HG03108 (cell line): Measurements from ENCODE around the gene KLHL8.

ENCODE experiments used
- ATAC-seq: cut with Tn5 transposase; IDR thresholded peaks from one replicate; pipeline ENCODE4 v1.9.1; 2021; ENCODE audit warnings: moderate library complexity; ENCODE audit not compliant: unreplicated experiment

The KLHL8 gene

GRCh38 chr4:87220094-87220822 is at the start of gene KLHL8:
Gene KLHL8 (minus strand): TSS chr4:87220618. CDS start chr4:87195539, 25,079 bp downstream.
- ATAC-seq, result peak; percentile 90

- no peak for ATAC-seq
These were observed 49.7 kb upstream of the KLHL8 start for GRCh38 chr4:87270144-87270543.

- no peak for ATAC-seq
These were observed 48.0 kb upstream of the KLHL8 start for GRCh38 chr4:87268411-87268810.

GRCh38 chr4:87266986-87267385 is 46.6 kb upstream of the KLHL8 start:
- no peak for ATAC-seq

GRCh38 chr4:87262886-87263285 is 42.5 kb upstream of the KLHL8 start:
- no peak for ATAC-seq

GRCh38 chr4:87260477-87260876 is 40.1 kb upstream of the KLHL8 start:
- ATAC-seq, result no peak

GRCh38 chr4:87258677-87259076 is 38.3 kb upstream of the KLHL8 start:
- no peak for ATAC-seq

GRCh38 chr4:87257523-87257922 is 37.1 kb upstream of the KLHL8 start:
- no peak for ATAC-seq

GRCh38 chr4:87255755-87256154 is 35.3 kb upstream of the KLHL8 start:
- no peak for ATAC-seq

GRCh38 chr4:87251106-87251505 is 30.7 kb upstream of the KLHL8 start:
- ATAC-seq, result no peak

- no peak for ATAC-seq
These were observed 29.9 kb upstream of the KLHL8 start for GRCh38 chr4:87250294-87250693.

- no peak for ATAC-seq
These were observed 29.1 kb upstream of the KLHL8 start for GRCh38 chr4:87249332-87250019.

- ATAC-seq, result no peak
These were observed 23.1 kb upstream of the KLHL8 start for GRCh38 chr4:87243426-87244053.

- no peak for ATAC-seq
These were observed 20.9 kb upstream of the KLHL8 start for GRCh38 chr4:87241336-87241735.

GRCh38 chr4:87240341-87240740 is 19.9 kb upstream of the KLHL8 start:
- no peak for ATAC-seq

GRCh38 chr4:87239821-87240220 is 19.4 kb upstream of the KLHL8 start:
- no peak for ATAC-seq

- ATAC-seq, result no peak
These were observed 18.8 kb upstream of the KLHL8 start for GRCh38 chr4:87239194-87239593.

- ATAC-seq, result no peak
These were observed 16.4 kb upstream of the KLHL8 start for GRCh38 chr4:87236861-87237260.

GRCh38 chr4:87235020-87235671 is 14.7 kb upstream of the KLHL8 start:
- ATAC-seq, result no peak

GRCh38 chr4:87232216-87232615 is 11.8 kb upstream of the KLHL8 start:
- no peak for ATAC-seq

- ATAC-seq, result no peak
These were observed 10.4 kb upstream of the KLHL8 start for GRCh38 chr4:87230806-87231205.

GRCh38 chr4:87229979-87230378 is 9.6 kb upstream of the KLHL8 start:
- no peak for ATAC-seq
